NCI-H460 (cell line): ENCODE data around the gene ATP5PD. TPM values are rescaled to one million over a fixed set of nuclear protein-coding genes. Genes with fewer than 3 reads are reported as not detected.
"Not testable (repeated sequence)": the region's sequence is repeated elsewhere in the genome, so short reads cannot be mapped to it uniquely, and the experiment has no call there.

ENCODE experiments used
- DNase-seq: peaks from one replicate; pipeline ENCODE4 v3.0.0-alpha.2; 2016; ENCODE audit warnings: low read depth; ENCODE audit errors: extremely low read depth
- total RNA-seq: library from RNA; depleted of rRNA; stranded (reverse); fragments of >200 nt; shearing (Covaris generic); gene quantifications from 2 replicates; pipeline ENCODE4 v1.2.3, GENCODE V29; 2014

Gene ATP5PD
- total RNA-seq, 1 experiment from 2014 or later = 272 TPM

DNA sequence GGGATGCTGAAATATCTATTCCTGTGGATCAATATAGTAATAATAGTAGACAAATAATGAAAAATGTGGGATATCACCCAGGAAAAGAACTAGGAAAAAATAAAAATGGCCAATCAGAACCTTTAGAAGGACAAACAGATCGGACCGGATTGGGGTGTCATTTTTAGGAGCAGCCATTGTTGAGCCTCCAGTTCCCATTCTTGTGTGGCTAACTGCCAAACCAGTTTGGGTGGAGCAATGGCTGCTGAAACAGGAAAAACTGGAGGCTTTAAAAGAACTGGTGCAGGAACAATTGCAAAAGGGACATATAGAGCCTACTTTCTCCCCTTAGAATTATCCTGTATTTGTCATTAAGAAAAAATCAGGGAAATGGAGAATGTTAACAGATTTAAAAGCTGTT is 20.1 kb downstream of the ATP5PD start:
- not testable (repeated sequence) for DNase-seq

DNA sequence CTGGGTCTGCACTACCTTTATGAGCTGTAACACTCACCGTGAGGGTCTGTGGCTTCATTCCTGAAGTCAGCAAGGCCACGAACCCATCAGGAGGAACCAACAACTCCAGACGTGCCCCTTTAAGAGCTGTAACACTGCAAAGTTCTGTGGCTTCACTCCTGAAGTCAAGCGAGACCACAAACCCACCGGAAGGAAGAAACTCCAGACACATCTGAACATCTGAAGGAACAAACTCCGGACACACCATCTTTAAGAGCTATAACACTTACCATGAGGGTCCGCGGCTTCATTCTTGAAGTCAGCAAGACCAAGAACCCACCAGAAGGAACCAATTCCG is 21.4 kb downstream of the ATP5PD start:
- DNase-seq = not testable (repeated sequence)

DNA sequence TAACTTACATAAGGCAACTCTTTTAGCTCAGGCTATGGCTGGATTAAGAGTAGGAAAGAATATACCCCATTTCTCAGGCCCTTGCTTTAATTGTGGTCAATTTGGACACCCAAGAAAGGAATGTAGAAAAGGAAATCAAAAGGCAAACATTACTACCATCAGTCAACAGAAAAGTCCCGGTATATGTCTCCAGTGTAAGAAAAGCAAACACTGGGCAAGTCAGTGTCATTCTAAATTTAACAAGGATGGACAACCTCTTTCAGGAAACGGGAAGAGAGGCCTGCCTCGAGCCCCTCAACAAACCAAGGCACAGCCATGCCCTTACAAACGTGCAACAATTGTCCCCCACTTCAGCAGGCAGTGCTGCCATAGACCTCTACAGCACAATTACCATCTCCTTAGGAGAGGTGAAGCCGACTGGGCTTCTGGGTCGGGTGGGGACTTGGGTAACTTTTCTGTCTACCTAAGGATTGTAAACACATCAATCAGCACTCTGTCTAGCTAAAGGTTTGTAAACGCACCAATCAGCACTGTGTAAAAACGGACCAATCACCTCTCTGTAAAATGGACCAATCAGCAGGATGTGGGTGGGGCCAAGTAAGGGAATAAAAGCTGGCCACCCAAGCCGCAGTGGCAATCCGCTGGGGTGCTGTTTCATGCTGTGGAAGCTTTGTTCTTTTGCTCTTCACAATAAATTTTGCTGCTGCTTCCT is 21.9 kb downstream of the ATP5PD start:
- no peak for DNase-seq

DNA sequence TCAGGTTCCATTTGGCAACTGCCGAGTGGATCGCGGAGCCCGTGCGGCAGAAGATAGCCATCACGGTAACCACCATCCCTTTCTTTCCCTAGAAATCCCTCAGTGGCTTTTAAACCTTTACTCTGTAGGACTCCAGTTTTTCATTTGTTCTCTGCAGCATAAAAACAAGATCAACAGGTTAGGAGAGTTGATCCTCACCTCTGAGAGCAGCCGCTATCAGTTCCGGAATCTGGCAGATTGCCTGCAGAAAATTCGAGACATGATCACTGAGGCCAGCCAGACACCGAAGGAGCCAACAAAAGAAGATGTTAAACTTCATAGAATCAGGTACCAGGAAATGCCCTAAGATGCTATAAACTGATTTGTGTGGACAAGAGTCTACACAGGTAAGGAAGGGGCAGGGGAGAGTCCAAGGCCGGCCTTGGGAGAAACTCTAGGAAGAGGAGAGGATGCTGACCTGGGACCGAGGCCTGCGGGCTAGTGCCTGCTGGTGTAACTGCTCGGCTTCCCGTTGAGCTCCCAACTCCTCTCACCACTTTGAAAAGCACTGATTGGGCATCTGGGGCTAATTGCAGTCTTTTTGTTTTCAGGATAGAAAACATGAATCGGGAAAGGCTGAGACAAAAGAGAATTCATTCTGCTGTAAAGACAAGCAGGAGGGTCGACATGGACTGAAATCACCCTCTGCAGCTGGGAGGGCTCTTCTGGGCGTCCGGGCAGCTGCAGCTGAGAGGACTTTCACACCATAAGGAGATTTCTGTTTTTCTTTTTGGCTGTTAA is 26.2 kb downstream of the ATP5PD start:
- DNase-seq = no peak

DNA sequence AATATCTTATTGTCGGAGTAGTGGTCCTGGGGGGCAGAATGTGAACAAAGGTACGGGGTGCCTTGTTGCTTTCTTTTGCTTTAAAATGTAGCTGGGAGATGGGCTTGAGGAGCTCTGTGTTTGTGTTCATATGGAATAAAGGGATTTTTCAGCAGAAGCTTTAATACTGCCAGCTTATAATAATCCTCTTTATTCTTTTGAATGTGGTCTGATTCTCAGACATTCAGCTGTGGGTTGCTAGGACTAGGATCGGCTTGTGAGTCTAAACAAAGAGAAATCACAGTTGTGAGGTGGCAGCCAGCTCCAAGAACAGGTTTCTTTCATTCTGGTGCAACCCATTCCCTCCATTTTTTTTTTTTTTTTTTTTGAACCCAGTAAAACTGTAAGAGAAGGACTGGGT is 27.1 kb downstream of the ATP5PD start:
- no peak for DNase-seq

DNA sequence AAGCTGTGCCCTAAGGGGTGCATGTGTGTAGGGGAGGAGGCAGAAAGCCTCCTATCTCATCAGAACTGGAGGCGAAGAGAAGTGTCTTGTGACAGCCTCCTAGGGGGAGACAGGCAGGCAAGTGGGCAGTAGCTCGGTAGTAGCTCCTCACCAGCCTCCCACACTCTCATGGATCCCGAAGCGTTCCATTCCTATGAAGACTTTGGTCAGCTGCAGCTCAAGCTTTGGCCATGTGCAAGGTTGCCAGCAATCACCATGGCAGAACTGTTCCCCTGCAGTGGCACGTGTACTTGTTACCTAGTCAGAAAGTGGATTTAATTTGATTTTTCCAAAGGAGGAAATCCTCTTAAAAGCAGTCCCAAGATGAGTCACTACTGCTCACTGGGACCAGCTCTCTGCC is 27.6 kb downstream of the ATP5PD start:
- no peak for DNase-seq

DNA sequence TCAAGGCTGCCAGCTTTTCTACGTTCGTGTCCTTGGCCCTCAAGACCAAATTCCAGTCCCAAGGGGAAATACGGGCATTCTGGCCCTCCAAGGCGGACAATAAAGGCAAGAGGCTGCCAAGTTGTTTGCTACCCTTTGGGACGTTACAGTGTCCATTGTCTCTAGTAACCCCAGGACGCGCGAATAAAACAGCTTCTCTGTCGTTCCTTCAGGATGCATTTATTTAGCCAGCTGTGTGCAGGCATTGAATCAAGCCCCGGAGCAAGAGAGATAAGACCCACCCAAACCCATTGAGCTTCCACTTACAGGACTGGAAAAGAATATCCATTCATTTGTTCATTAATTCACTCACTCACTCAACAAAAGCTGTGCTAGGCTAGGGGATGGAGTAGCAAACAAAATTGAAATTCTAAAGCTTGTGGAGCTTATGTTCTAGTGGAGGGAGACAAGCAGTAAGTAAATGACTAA is 33.6 kb downstream of the ATP5PD start:
- no peak for DNase-seq

DNA sequence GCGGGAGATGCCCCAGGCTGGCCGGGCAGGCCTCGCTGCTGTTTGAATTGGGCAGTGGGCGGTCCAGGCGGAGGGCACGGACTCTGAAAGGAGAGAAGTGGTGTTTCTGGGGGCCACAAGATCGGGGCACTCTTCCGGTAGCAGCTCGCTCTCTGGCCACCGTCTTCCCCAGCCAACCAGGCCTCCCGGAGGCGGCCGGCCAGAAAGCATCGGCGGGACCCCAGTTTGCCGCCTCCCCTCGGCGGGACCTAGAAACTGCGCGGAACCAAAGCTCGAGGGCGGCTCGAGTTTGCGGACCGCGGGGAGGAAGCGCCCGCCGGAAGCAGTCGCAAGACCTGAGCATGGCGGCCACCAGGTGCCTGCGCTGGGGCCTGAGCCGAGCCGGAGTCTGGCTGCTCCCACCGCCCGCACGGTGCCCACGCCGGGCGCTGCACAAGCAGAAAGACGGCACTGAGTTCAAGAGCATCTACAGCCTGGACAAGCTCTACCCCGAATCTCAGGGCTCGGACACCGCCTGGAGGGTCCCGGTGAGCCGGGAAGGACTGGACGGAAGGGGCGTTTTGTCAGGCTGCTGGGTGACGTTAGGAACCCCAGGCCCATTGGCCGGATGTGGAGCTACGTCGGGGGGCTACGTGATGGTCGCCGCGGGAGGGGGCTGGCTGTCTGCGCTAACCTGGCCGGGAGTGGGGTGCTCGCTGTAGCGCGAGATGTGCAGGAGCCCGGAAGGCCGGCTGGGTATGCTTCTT is 34.2 kb downstream of the ATP5PD start, which contains the start of gene MRPL58:
MRPL58 (plus strand) TSS at position 325 of the 746 bp plus-strand sequence; CDS start at position 342, 17 bp downstream.
- peak; percentile 77 for DNase-seq

DNA sequence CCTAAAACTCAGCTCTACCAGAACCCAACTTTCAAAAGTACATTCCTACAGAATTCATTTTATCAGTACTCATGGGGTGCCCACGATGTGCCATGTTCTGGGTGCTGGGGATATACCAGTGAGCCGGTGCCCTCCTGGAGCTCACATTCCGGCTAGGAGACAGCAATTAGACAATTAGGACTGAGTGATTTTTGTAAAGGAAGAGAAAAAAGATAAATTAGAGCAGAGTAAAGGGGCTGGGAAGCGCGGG is 34.7 kb downstream of the ATP5PD start:
- DNase-seq = no peak

DNA sequence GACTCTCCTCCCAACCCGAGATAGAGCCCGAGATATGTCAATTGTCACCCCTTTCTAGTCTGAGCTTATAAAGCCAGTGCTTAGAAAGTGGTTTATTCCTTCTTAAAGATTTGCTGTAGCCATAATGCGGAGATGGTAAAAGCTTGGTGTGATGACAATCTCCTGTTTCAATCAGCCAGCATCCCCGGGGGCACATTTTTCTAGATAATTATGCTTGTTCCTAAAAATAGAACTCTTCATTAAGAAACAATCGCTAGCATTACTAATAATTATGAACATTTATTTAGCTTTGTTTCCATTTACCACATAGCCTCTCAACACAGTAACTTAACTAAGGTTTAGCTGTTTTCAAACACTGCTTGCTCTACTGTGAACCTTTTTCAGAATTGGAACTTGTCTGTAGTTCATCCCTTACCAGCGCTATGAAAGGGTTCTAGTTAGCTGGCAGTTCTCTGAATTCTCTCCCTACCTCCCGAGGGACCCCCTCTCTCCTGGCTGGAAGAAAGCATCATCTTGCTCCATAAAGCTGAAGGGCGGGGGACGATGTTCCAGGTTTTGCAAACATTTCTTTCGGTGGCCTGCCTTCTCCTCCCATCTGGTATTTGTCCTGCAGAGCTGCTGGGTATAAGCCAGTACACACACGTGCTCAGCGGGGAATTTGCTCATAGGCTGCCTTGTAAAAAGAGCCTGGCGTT is 35.2 kb downstream of the ATP5PD start:
- no peak for DNase-seq

DNA sequence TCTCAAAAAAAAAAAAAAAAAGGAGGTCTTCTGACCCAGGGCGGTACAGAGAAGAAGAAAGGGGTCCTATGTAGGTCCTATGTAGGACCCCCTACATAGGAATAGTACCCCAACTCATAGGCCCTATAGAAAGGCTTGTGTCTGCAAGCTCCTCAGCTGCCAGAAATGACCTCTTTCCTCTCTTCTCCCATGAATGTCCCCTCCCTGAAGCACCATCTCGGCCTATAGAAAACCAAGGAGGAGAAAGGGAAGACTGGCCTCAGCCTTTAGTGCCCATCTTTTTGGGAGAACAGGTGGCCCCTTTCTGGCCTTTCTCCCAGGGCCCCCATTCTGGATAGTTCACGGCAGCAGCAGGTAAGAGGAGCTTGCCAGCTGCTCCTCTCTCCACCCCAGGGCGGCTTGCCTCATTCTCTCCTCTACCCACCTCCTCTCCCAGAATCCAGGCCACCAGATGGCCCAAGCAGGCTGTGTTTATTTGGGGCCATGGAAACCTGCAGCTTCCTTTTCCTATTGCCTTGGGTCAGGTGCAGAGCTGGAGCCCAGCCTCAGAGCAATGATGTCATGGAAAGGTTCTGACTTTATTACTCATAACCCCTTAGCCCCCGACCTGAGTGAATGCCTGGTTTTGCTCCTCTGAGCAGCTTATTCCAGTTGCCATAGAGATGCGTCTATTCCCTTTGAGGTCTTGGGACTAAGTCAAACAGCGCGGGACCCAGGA is 35.9 kb downstream of the ATP5PD start:
- DNase-seq = no peak

DNA sequence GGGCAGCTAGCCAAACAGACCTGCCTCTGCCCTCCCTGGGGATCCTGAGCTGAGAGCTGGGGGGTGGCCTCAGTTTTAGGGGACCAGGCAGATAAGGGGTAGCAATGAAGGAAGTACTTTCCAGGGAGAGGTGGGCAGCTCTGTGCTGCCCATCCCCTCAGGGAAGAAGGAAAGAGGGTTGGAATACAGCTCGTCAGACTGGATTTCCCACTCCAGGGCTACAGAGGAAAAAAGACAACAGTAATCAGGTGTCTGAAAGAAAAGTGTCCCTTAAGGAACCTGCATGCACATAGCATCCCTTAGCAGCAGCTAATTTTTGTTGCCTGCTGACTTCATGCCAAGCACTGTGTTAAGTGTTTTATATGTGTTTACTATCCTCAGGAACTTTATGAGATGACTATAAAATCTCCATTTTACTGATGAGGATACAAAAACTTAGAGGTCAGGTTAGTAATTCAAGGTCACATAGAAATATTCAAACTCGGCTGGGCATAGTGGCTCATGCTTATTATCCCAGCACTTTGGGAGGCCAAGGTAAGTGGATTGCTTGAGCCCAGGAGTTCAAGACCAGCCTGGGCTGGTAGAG is 37.5 kb downstream of the ATP5PD start:
- DNase-seq = no peak

DNA sequence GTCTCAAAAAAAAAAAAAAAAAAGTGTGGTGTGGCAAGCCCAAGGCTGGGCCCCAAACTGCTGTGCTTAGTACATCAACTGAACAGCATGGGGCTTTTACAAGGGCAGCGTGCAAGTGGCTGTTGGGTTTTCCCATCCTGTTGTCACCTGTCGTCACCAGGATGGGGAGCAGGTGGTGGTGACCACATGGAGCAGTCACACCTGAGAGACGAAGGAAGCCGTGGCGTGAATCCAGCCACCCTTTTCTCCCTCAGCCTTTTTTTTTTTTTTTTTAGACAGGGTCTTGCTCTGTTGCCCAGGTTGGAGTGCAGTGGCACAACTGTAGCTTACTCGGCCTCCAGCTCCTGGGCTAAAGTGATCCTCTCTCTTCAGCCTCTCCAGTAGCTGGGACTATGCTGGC is 38.4 kb downstream of the ATP5PD start:
- no peak for DNase-seq

DNA sequence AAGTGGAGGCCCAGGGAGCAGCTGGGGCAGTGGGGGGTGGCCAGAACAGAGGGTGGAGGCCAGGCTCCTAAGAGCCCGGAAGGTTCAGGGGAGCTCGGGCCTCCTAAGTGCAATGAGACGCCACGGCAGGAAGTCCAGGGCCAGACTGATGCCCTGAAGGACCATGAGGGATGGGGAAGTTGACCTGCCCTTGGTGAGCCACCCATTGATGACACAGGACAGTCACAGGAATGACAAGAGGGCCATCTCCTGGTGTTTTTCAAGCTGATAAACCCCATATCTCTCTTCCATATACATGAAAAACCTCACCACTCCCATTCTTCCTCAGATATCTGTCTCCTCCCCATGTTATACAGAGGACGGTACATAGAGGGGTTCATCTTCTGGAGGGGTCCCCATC is 40.1 kb downstream of the ATP5PD start:
- DNase-seq = no peak

DNA sequence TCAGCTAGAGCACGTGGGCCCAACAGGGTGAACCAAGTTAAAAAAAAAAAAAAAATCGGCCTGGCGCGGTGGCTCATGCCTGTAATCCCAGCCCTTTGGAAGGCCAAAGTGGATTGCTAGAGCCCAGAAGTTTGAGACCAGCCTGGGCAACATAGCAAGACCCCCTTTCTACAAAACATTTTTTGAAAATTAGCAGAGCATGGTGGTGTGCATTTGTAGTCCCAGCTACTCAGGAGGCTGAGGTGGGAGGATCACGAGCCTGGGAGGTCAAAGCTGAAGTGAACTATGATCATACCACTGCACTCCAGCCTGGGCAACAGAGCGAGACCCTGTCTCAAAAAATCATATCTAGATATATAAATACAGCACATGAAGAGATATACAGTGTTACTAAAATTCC is 40.7 kb downstream of the ATP5PD start:
- DNase-seq = not testable (repeated sequence)

DNA sequence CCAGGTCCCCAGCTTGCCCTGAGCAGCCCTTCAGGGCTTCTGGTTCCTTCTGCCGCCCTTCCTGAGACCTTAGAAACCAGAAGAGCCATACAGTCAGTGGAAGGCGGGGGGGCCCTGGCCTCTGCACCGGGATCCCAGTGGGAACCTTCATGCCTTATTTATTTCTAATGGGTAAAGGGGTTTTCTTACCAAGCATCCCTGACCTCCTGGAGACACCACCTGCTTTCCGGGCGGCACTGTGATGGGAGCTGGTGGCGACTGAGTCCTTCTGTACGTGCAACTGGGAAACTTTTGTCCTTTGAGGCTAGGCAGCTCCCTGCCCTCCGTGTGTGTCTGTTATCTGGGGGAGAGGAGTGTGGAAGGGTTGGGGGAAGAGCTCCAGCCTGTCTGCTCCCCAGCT is 41.5 kb downstream of the ATP5PD start:
- no peak for DNase-seq

DNA sequence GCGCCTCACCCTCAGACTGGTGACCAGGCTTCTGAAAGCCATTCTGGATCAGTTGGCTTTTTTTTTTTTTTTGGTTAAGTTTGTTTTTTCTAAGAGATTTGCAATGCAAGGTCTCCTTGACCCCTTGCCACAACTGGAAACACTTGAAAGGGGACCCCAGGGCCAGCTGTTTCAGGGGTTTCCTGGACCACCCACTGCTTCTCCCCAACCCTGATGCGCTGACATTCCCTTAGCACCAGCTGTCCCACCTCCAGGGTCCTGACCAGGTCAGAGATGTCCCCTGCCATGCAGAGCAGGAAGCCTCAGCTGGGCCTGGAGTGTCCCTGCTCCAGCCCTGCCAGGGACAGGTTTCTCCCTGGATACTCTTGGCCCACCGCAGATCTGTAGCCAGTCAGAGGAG is 42.4 kb downstream of the ATP5PD start:
- DNase-seq = no peak

DNA sequence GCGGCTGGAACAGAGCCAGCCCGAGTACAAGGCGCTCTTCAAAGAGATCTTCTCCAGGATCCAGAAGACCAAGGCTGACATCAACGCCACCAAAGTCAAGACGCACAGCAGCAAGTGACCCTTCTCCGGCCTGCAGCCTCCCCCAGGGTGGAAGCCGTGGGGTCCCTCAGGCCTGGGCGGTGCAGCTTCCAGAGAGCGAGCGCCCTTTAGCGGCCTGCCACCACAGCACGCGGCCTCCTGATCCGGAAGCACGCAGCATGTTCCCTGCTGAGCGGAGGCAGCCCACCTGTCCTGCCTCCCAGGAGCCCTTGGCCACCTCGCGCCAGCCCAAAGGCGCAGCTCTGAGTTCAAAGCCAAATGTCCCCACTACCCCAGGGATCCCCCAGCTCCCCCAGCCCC is 42.8 kb downstream of the ATP5PD start:
- DNase-seq = no peak

DNA sequence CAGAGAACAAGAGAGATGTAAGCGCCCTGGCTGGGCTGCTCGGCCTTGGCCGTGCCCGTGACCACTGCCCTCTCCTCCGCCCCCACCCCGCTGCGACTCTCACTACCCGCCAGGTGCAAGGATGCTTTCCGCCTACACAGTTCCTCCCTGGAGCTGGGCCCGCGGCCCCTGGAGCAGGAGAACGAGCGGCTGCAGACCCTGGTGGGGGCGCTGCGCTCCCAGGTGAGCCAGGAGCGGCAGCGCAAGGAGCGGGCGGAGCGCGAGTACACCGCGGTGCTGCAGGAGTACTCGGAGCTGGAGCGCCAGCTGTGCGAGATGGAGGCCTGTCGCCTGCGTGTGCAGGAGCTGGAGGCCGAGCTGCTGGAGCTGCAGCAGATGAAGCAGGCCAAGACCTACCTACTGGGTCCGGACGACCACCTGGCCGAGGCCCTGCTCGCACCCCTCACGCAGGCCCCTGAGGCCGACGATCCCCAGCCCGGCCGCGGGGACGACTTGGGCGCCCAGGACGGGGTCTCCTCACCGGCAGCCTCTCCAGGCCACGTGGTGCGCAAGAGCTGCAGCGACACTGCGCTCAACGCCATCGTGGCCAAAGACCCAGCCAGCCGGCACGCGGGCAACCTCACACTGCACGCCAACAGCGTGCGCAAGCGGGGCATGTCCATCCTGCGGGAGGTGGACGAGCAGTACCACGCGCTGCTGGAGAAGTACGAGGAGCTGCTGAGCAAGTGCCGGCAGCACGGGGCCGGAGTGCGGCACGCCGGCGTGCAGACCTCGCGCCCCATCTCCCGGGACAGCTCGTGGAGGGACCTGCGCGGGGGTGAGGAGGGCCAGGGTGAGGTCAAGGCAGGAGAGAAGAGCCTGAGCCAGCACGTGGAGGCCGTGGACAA is 43.5 kb downstream of the ATP5PD start:
- no peak for DNase-seq
